ENCODE measurements around the gene ZFYVE28.

ZFYVE28 gene

GRCh38 chr4:2306773-2307410, 111.6 kb downstream of the ZFYVE28 start:
- DNase-seq = no peak

- DNase-seq = no peak
Observed at GRCh38 chr4:2305766-2306501, 112.5 kb downstream of the ZFYVE28 start.

GRCh38 chr4:2304877-2305561, 113.4 kb downstream of the ZFYVE28 start:
- DNase-seq = no peak

- DNase-seq = no peak
Observed at GRCh38 chr4:2304321-2304876, 114.0 kb downstream of the ZFYVE28 start.

- no peak for DNase-seq
Observed at GRCh38 chr4:2303686-2304320, 114.6 kb downstream of the ZFYVE28 start.

- DNase-seq = no peak
Observed at GRCh38 chr4:2303121-2303685, 115.2 kb downstream of the ZFYVE28 start.

- no peak for DNase-seq
Observed at GRCh38 chr4:2302387-2303119, 115.9 kb downstream of the ZFYVE28 start.

- DNase-seq = no peak
Observed at GRCh38 chr4:2301806-2302205, 116.6 kb downstream of the ZFYVE28 start.

GRCh38 chr4:2301225-2301642, 117.2 kb downstream of the ZFYVE28 start:
- no peak for DNase-seq

GRCh38 chr4:2300431-2301224, 117.8 kb downstream of the ZFYVE28 start:
- no peak for DNase-seq

- no peak for DNase-seq
Observed at GRCh38 chr4:2299794-2300193, 118.7 kb downstream of the ZFYVE28 start.

GRCh38 chr4:2298532-2298991, 119.9 kb downstream of the ZFYVE28 start:
- DNase-seq = no peak

- no peak for DNase-seq
Observed at GRCh38 chr4:2297606-2298531, 120.6 kb downstream of the ZFYVE28 start.

- DNase-seq = no peak
Observed at GRCh38 chr4:2296631-2297601, 121.5 kb downstream of the ZFYVE28 start.

- DNase-seq = no peak
Observed at GRCh38 chr4:2295900-2296442, 122.5 kb downstream of the ZFYVE28 start.

- no peak for DNase-seq
Observed at GRCh38 chr4:2295500-2295899, 122.9 kb downstream of the ZFYVE28 start.

- DNase-seq = no peak
Observed at GRCh38 chr4:2292646-2293108, 125.8 kb downstream of the ZFYVE28 start.

Measured in amygdala (tissue), 56 donors.